HG02870 (cell line): ENCODE results near the gene SBNO2.

ENCODE experiments used
- ATAC-seq: cut with Tn5 transposase; IDR thresholded peaks from one replicate; pipeline ENCODE4 v1.9.1; 2021; ENCODE audit warnings: mild to moderate bottlenecking, moderate library complexity; ENCODE audit not compliant: unreplicated experiment

The SBNO2 gene

GRCh38 chr19:1156305-1156801, 17.7 kb downstream of the SBNO2 start:
- no peak for ATAC-seq

GRCh38 chr19:1155352-1156304, 18.4 kb downstream of the SBNO2 start:
- no peak for ATAC-seq

GRCh38 chr19:1154731-1155351, 19.2 kb downstream of the SBNO2 start:
- no peak for ATAC-seq

- no peak for ATAC-seq
These were observed 20.0 kb downstream of the SBNO2 start for GRCh38 chr19:1153891-1154730.

GRCh38 chr19:1151917-1152587, 22.0 kb downstream of the SBNO2 start:
- no peak for ATAC-seq

GRCh38 chr19:1151037-1151724, 22.9 kb downstream of the SBNO2 start:
- ATAC-seq: no peak

- ATAC-seq: no peak
These were observed 23.6 kb downstream of the SBNO2 start for GRCh38 chr19:1150333-1151036.

GRCh38 chr19:1149259-1150045, 24.6 kb downstream of the SBNO2 start:
- no peak for ATAC-seq

- no peak for ATAC-seq
These were observed 26.0 kb downstream of the SBNO2 start for GRCh38 chr19:1147934-1148549.

- no peak for ATAC-seq
These were observed 26.9 kb downstream of the SBNO2 start for GRCh38 chr19:1146858-1147780.

- no peak for ATAC-seq
These were observed 27.7 kb downstream of the SBNO2 start for GRCh38 chr19:1146412-1146699.

GRCh38 chr19:1145635-1146411, 28.2 kb downstream of the SBNO2 start:
- ATAC-seq: no peak

- ATAC-seq: no peak
These were observed 29.3 kb downstream of the SBNO2 start for GRCh38 chr19:1144741-1145140.

GRCh38 chr19:1143828-1144399, 30.2 kb downstream of the SBNO2 start:
- ATAC-seq: no peak

- ATAC-seq: no peak
These were observed 32.1 kb downstream of the SBNO2 start for GRCh38 chr19:1141944-1142343.
